ENCODE measurements around the gene RHOT2. TPM values are rescaled to one million over a fixed set of nuclear protein-coding genes. Genes with fewer than 3 reads are reported as not detected.

RHOT2 gene
- total RNA-seq, 1 experiment from 2014 or later = 73.8 TPM

- peak within 1 kb of the TSS; percentile 95 for H3K9ac ChIP-seq (ENCODE audit: low read length)
- DNase-seq = peak; percentile 97
- no peaks in the 10 kb centered on the region for H3K9me2 ChIP-seq (replicated peaks; ENCODE audit: insufficient read depth, low read length)
- H4K20me1 ChIP-seq (ENCODE audit: insufficient read depth, low read depth, low read length) = peaks cover 7% of the 10 kb centered on the region; the same call in 1 of the 2 replicates
- 0 out of 2 replicates have a peak, but pooled peaks cover 4% of the 10 kb centered on the region for H3K36me3 ChIP-seq (ENCODE audit: insufficient read depth, low read length)
- H3K4me2 ChIP-seq (ENCODE audit: low read depth, low read length, poor library complexity, severe bottlenecking) = peak within 1 kb of the TSS; percentile 97
- H3K27me3 ChIP-seq (ENCODE audit: low read length) = no peaks in the 10 kb centered on the region
- H3K27ac ChIP-seq (ENCODE audit: low read length) = peak within 1 kb of the TSS; percentile 74
- peak within 1 kb of the TSS; percentile 99 for H3K4me3 ChIP-seq (ENCODE audit: low read length)
- H3K4me1 ChIP-seq (ENCODE audit: low read length) = peaks cover 32% of the 10 kb centered on the region
- H3K79me2 ChIP-seq (ENCODE audit: low read length) = peaks cover 23% of the 10 kb centered on the region
- peak within 1 kb of the TSS; percentile 96 for H2AFZ ChIP-seq (ENCODE audit: low read length)
- H3K9me3 ChIP-seq (ENCODE audit: low read length) = no peaks in the 10 kb centered on the region
Observed at GRCh38 chr16:636206-637080, 31.5 kb upstream of the RHOT2 start, which contains the start of gene METTL26. Gene METTL26 (minus strand): TSS chr16:636305. CDS start chr16:636290, 15 bp downstream.

- no peaks in the 10 kb centered on the region for H3K9me3 ChIP-seq (ENCODE audit: low read length)
- H2AFZ ChIP-seq (ENCODE audit: low read length) = peak overlapping the region; percentile 96; the same call in 1 of the 2 replicates
- H3K9ac ChIP-seq (ENCODE audit: low read length) = peak overlapping the region; percentile 95
Observed at GRCh38 chr16:637081-638018, 30.6 kb upstream of the RHOT2 start.

GRCh38 chr16:638034-638543 is 29.8 kb upstream of the RHOT2 start:
- H3K4me3 ChIP-seq (ENCODE audit: low read length) = no peak overlapping the region
- H3K4me2 ChIP-seq (ENCODE audit: low read depth, low read length, poor library complexity, severe bottlenecking) = no peak overlapping the region
- H2AFZ ChIP-seq (ENCODE audit: low read length) = no peak overlapping the region
- H3K79me2 ChIP-seq (ENCODE audit: low read length) = peaks cover 36% of the 10 kb centered on the region
- H4K20me1 ChIP-seq (ENCODE audit: insufficient read depth, low read depth, low read length) = peaks cover 11% of the 10 kb centered on the region; the same call in 1 of the 2 replicates
- no peak overlapping the region for H3K27ac ChIP-seq (ENCODE audit: low read length)
- no peak for DNase-seq
- H3K9ac ChIP-seq (ENCODE audit: low read length) = no peak overlapping the region
- peaks cover 37% of the 10 kb centered on the region for H3K4me1 ChIP-seq (ENCODE audit: low read length)
- no peaks in the 10 kb centered on the region for H3K9me2 ChIP-seq (replicated peaks; ENCODE audit: insufficient read depth, low read length)
- H3K9me3 ChIP-seq (ENCODE audit: low read length) = no peaks in the 10 kb centered on the region
- H3K36me3 ChIP-seq (ENCODE audit: insufficient read depth, low read length) = 0 out of 2 replicates have a peak, but pooled peaks cover 4% of the 10 kb centered on the region
- no peaks in the 10 kb centered on the region for H3K27me3 ChIP-seq (ENCODE audit: low read length)

More at GRCh38 chr16:637081-638018, 30.6 kb upstream of the RHOT2 start:
- Histone ChIP-seq H3K36me3 (ENCODE audit: insufficient read depth, low read length) (0 out of 2 replicates have a peak, but pooled peaks cover 4% of the 10 kb centered on the region), H3K27ac (ENCODE audit: low read length) (peak overlapping the region; percentile 74; the same call in 1 of the 2 replicates), H3K4me3 (ENCODE audit: low read length) (peak overlapping the region; percentile 99), H3K79me2 (ENCODE audit: low read length) (peaks cover 29% of the 10 kb centered on the region), H3K4me2 (ENCODE audit: low read depth, low read length, poor library complexity, severe bottlenecking) (peak overlapping the region; percentile 97), H4K20me1 (ENCODE audit: insufficient read depth, low read depth, low read length) (peaks cover 7% of the 10 kb centered on the region; the same call in 1 of the 2 replicates), H3K9me2 (replicated peaks; ENCODE audit: insufficient read depth, low read length) (no peaks in the 10 kb centered on the region), H3K27me3 (ENCODE audit: low read length) (no peaks in the 10 kb centered on the region), H3K4me1 (ENCODE audit: low read length) (peaks cover 32% of the 10 kb centered on the region)
- no peak for DNase-seq

- Histone ChIP-seq H3K9me3 (ENCODE audit: low read length) (no peaks in the 10 kb centered on the region), H4K20me1 (ENCODE audit: insufficient read depth, low read depth, low read length) (peaks cover 11% of the 10 kb centered on the region; the same call in 1 of the 2 replicates), H3K4me3 (ENCODE audit: low read length) (no peak overlapping the region), H3K36me3 (ENCODE audit: insufficient read depth, low read length) (0 out of 2 replicates have a peak, but pooled peaks cover 4% of the 10 kb centered on the region), H3K4me2 (ENCODE audit: low read depth, low read length, poor library complexity, severe bottlenecking) (peak overlapping the region; percentile 29), H3K4me1 (ENCODE audit: low read length) (peaks cover 44% of the 10 kb centered on the region), H3K79me2 (ENCODE audit: low read length) (peaks cover 44% of the 10 kb centered on the region), H3K9me2 (replicated peaks; ENCODE audit: insufficient read depth, low read length) (no peaks in the 10 kb centered on the region), H3K27ac (ENCODE audit: low read length) (peak overlapping the region; percentile 62), H3K27me3 (ENCODE audit: low read length) (no peaks in the 10 kb centered on the region), H2AFZ (ENCODE audit: low read length) (no peak overlapping the region), H3K9ac (ENCODE audit: low read length) (peak overlapping the region; percentile 51)
- no peak for DNase-seq
Observed at GRCh38 chr16:638836-639235, 29.1 kb upstream of the RHOT2 start.

- Histone ChIP-seq H3K36me3 (ENCODE audit: insufficient read depth, low read length) (peaks cover 3% of the 10 kb centered on the region; the same call in 1 of the 2 replicates), H3K27ac (ENCODE audit: low read length) (0 out of 2 replicates have a peak overlapping the region, but pooled peaks have one; percentile 35), H4K20me1 (ENCODE audit: insufficient read depth, low read depth, low read length) (0 out of 2 replicates have a peak, but pooled peaks cover 8% of the 10 kb centered on the region), H3K27me3 (ENCODE audit: low read length) (no peaks in the 10 kb centered on the region), H3K9me2 (replicated peaks; ENCODE audit: insufficient read depth, low read length) (no peaks in the 10 kb centered on the region), H3K4me1 (ENCODE audit: low read length) (peaks cover 52% of the 10 kb centered on the region), H3K79me2 (ENCODE audit: low read length) (peaks cover 43% of the 10 kb centered on the region), H3K4me3 (ENCODE audit: low read length) (peak overlapping the region; percentile 95), H3K4me2 (ENCODE audit: low read depth, low read length, poor library complexity, severe bottlenecking) (peak overlapping the region; percentile 89), H3K9ac (ENCODE audit: low read length) (peak overlapping the region; percentile 96), H3K9me3 (ENCODE audit: low read length) (no peaks in the 10 kb centered on the region), H2AFZ (ENCODE audit: low read length) (no peak overlapping the region)
- no peak for DNase-seq
Observed at GRCh38 chr16:640614-641013, 27.3 kb upstream of the RHOT2 start.

GRCh38 chr16:641326-642188 is 26.4 kb upstream of the RHOT2 start, which contains the start of gene MCRIP2:
Gene MCRIP2 (plus strand): TSS chr16:641828. CDS start chr16:641992, 164 bp downstream.
- H3K9ac ChIP-seq (ENCODE audit: low read length) = peak within 1 kb of the TSS; percentile 96
- H3K4me2 ChIP-seq (ENCODE audit: low read depth, low read length, poor library complexity, severe bottlenecking) = peak within 1 kb of the TSS; percentile 89
- no peaks in the 10 kb centered on the region for H3K27me3 ChIP-seq (ENCODE audit: low read length)
- H3K4me1 ChIP-seq (ENCODE audit: low read length) = peaks cover 59% of the 10 kb centered on the region
- H3K9me2 ChIP-seq (replicated peaks; ENCODE audit: insufficient read depth, low read length) = no peaks in the 10 kb centered on the region
- no peaks in the 10 kb centered on the region for H3K9me3 ChIP-seq (ENCODE audit: low read length)
- H4K20me1 ChIP-seq (ENCODE audit: insufficient read depth, low read depth, low read length) = 0 out of 2 replicates have a peak, but pooled peaks cover 14% of the 10 kb centered on the region
- peaks cover 3% of the 10 kb centered on the region; the same call in 1 of the 2 replicates for H3K36me3 ChIP-seq (ENCODE audit: insufficient read depth, low read length)
- H3K4me3 ChIP-seq (ENCODE audit: low read length) = peak within 1 kb of the TSS; percentile 95
- peaks cover 45% of the 10 kb centered on the region for H3K79me2 ChIP-seq (ENCODE audit: low read length)
- DNase-seq = peak; percentile 95
- peak within 1 kb of the TSS; percentile 76 for H3K27ac ChIP-seq (ENCODE audit: low read length)
- no peak within 1 kb of the TSS for H2AFZ ChIP-seq (ENCODE audit: low read length)
